HepG2 (cell line): Measurements from ENCODE around the gene SLC22A5. TPM values are rescaled to one million over a fixed set of nuclear protein-coding genes. Genes with fewer than 3 reads are reported as not detected.

ENCODE experiments used
- ATAC-seq: fragments of 200-7000 bp; cut with Tn5 transposase; 3 replicates; pipeline ENCODE4 v1.9.1; 2020; ENCODE audit warnings: mild to moderate bottlenecking, moderate library complexity
- BruUV-seq: library from RNA; stranded (reverse); fragments of 400-500 nt; replicated peaks from 2 replicates; lab custom pipeline; 2021; lab: Mats Ljungman, UMichigan
- CTCF ChIA-PET: fragments of 300-600 bp; formaldehyde crosslinking; extraction: SDS; loops from one replicate; lab custom pipeline; 2021; ENCODE audit warnings: low total read pairs, inconsistent platforms, low intra/inter-chr PET ratio; lab: Yijun Ruan, JAX
- POLR2A ChIA-PET: fragments of 350-600 bp; sonication (Branson Sonifier 250); formaldehyde crosslinking; loops from one replicate; lab custom pipeline; 2020; ENCODE audit warnings: antibody characterized with exemption, inconsistent platforms; lab: Yijun Ruan, JAX
- DNase-seq: peaks from one replicate; pipeline ENCODE4 v3.0.0-alpha.2; 2015; ENCODE audit warnings: low spot score
- FAIRE-seq: peaks from 3 replicates; lab custom pipeline; 2011; peaks lifted over from hg19 to GRCh38; lab: Jason Lieb, UNC
- H2AFZ ChIP-seq: one replicate; pipeline ENCODE4 v1.6.1; 2011; ENCODE audit warnings: low read length, inconsistent platforms
- H3K27ac ChIP-seq: fragments of 300-600 bp; 3 replicates; pipeline ENCODE4 v1.8.0; 2011; ENCODE audit warnings: mixed run types, mild to moderate bottlenecking, mixed read lengths, low read length, inconsistent platforms; ENCODE audit not compliant: insufficient read depth; ENCODE audit errors: extremely low read length
- H3K27me3 ChIP-seq, 2 experiments: fragments of 200-600 bp in 1 of 2; 2 replicates in 1 of 2; 3 replicates in 1 of 2; pipeline versions ENCODE4 v1.6.0 to v1.8.0; 2011; ENCODE audit warnings: low read length in 2 of 2, mild to moderate bottlenecking in 2 of 2, moderate library complexity in 2 of 2, inconsistent platforms in 1 of 2; ENCODE audit not compliant: insufficient read depth in 2 of 2, control insufficient read depth in 1 of 2
- H3K36me3 ChIP-seq, 2 experiments: fragments of 200-600 bp in 1 of 2; replicated peaks in 1 of 2; 2 replicates in 1 of 2; 3 replicates in 1 of 2; pipeline versions ENCODE4 v1.5.1 to v1.8.0; 2011; ENCODE audit warnings: low read length in 2 of 2, inconsistent platforms in 1 of 2; ENCODE audit not compliant: insufficient read depth in 2 of 2, control insufficient read depth in 1 of 2
- H3K4me1 ChIP-seq: 2 replicates; pipeline ENCODE4 v1.5.1; 2012; ENCODE audit warnings: low read length, inconsistent platforms; ENCODE audit not compliant: insufficient read depth
- H3K4me2 ChIP-seq: 2 replicates; pipeline ENCODE4 v1.6.0; 2011; ENCODE audit warnings: low read depth, low read length, inconsistent platforms
- H3K4me3 ChIP-seq, 3 experiments: fragments of 200-600 bp in 1 of 3; sonication (generic), shearing (Covaris generic) in 1 of 3; replicated peaks in 1 of 3; 2 replicates each; pipeline ENCODE4 v1.5.1; 2011 to 2016; ENCODE audit warnings: low read length in 3 of 3, inconsistent platforms in 2 of 3, low read depth in 2 of 3, mild to moderate bottlenecking in 2 of 3, control low read depth in 1 of 3, mixed read lengths in 1 of 3; ENCODE audit not compliant: insufficient read depth in 1 of 3
- H3K79me2 ChIP-seq: one replicate; pipeline ENCODE4 v1.6.1; 2011; ENCODE audit warnings: low read length, inconsistent platforms; ENCODE audit not compliant: insufficient read depth
- H3K9ac ChIP-seq: 2 replicates; pipeline ENCODE4 v1.6.0; 2011; ENCODE audit warnings: mild to moderate bottlenecking, low read depth, low read length, inconsistent platforms; ENCODE audit not compliant: insufficient read depth
- H3K9me3 ChIP-seq: 2 replicates; pipeline ENCODE4 v1.5.1; 2012; ENCODE audit warnings: mild to moderate bottlenecking, low read length
- H4K20me1 ChIP-seq: 2 replicates; pipeline ENCODE4 v1.6.0; 2011; ENCODE audit warnings: inconsistent platforms, mild to moderate bottlenecking, low read length, moderate library complexity; ENCODE audit not compliant: insufficient read depth
- ATF3 ChIP-seq: sonication (generic); formaldehyde crosslinking; IDR thresholded peaks from 2 replicates; pipeline ENCODE4 v1.4.0; 2020; ENCODE audit warnings: missing genetic modification reagents
- CBX1 ChIP-seq: IDR thresholded peaks from one replicate; pipeline ENCODE4 v1.6.1; 2016; ENCODE audit warnings: antibody characterized with exemption, low read depth
- CHCHD3 ChIP-seq: sonication (generic); formaldehyde crosslinking; IDR thresholded peaks from 2 replicates; pipeline ENCODE4 v1.8.0; 2022; ENCODE audit warnings: mild to moderate bottlenecking, missing genetic modification reagents, moderate library complexity
- CSRNP2 ChIP-seq: sonication (generic); formaldehyde crosslinking; conservative IDR thresholded peaks from 2 replicates; pipeline ENCODE4 v1.8.0; 2022; ENCODE audit warnings: low read depth, missing genetic modification reagents
- CTCF ChIP-seq: sonication (generic); formaldehyde crosslinking; IDR thresholded peaks from 2 replicates; pipeline ENCODE4 v1.5.0; 2020; ENCODE audit warnings: mild to moderate bottlenecking, missing genetic modification reagents, moderate library complexity
- MZF1 ChIP-seq: sonication (generic); formaldehyde crosslinking; IDR thresholded peaks from 2 replicates; pipeline ENCODE4 v1.8.1; 2023; ENCODE audit warnings: mild to moderate bottlenecking, missing genetic modification reagents, borderline replicate concordance
- PTBP1 ChIP-seq: fragments of 200-400 bp; formaldehyde crosslinking; IDR thresholded peaks from 2 replicates; pipeline ENCODE4 v1.6.1; 2018; ENCODE audit warnings: low read length, low read depth; ENCODE audit not compliant: poor library complexity, severe bottlenecking
- TARDBP ChIP-seq: sonication (generic); formaldehyde crosslinking; IDR thresholded peaks from 2 replicates; pipeline ENCODE4 v1.8.0; 2022; ENCODE audit warnings: mild to moderate bottlenecking, missing genetic modification reagents
- TBX3 ChIP-seq: fragments of 450-650 bp; IDR thresholded peaks from 2 replicates; pipeline ENCODE4 v1.6.1; 2017; ENCODE audit warnings: antibody characterized with exemption, mild to moderate bottlenecking, inconsistent platforms, borderline replicate concordance
- TGIF2 ChIP-seq: IDR thresholded peaks from 2 replicates; pipeline ENCODE4 v1.6.1; 2016; ENCODE audit warnings: control low read depth, missing compliant biosample characterization
- ZMYM2 ChIP-seq: sonication (generic); formaldehyde crosslinking; IDR thresholded peaks from 2 replicates; pipeline ENCODE4 v1.8.0; 2022; ENCODE audit warnings: mild to moderate bottlenecking, missing genetic modification reagents
- ZNF235 ChIP-seq: sonication (generic); formaldehyde crosslinking; IDR thresholded peaks from 2 replicates; pipeline ENCODE4 v1.8.1; 2023; ENCODE audit warnings: mild to moderate bottlenecking, missing genetic modification reagents, borderline replicate concordance
- ZNF652 ChIP-seq: IDR thresholded peaks from 2 replicates; pipeline ENCODE4 v1.6.1; 2016; ENCODE audit warnings: low read depth, borderline replicate concordance
- ZNF724P ChIP-seq: sonication (generic); formaldehyde crosslinking; IDR thresholded peaks from 2 replicates; pipeline ENCODE4 v1.8.0; 2022; ENCODE audit warnings: missing genetic modification reagents, borderline replicate concordance
- WGBS: methylation state at CpG from one replicate; pipeline ENCODE4 v1.1.6; 2017; ENCODE audit warnings: low lambda C conversion rate; 5-methylcytosine and 5-hydroxymethylcytosine counted together
- in situ Hi-C: cut with HindIII; loops from 2 replicates; pipeline ENCODE4 v1.10.0; 2017; ENCODE audit warnings: low pct_unique_long_range_greater_than_20kb; ENCODE audit not compliant: extremely low pct_ligation_motif_present
- intact Hi-C: fragments of 100-400 bp; cut with micrococcal nuclease; formaldehyde crosslinking; loops from one replicate; pipeline ENCODE4 v1.10.0; 2022; ENCODE audit not compliant: unreplicated experiment
- polyA plus RNA-seq, 8 experiments: library from polyadenylated mRNA; depleted of rRNA in 3 of 8; stranded (reverse) in 7 of 8; unstranded in 1 of 8; fragments of >200 nt; fragmentation: Illumina TruSeq in 4 of 8; extraction: Trizol in 4 of 8; gene quantifications; 2 replicates each; pipeline versions ENCODE4 v1.2.1 to v1.2.3, GENCODE V29; 2011 to 2016; ENCODE audit warnings: low read depth in 4 of 8, missing spikeins in 1 of 8, mixed read lengths in 1 of 8; ENCODE audit not compliant: insufficient read depth in 1 of 8
- total RNA-seq, 5 experiments: library from RNA; depleted of rRNA; stranded (reverse); fragments of >200 nt; fragmentation: Illumina TruSeq; extraction: Trizol; gene quantifications; 2 replicates each; pipeline ENCODE4 v1.2.3, GENCODE V29; 2016; ENCODE audit warnings: low read depth in 1 of 5

The SLC22A5 gene
- total and polyA plus RNA-seq, 2 of the 13 experiments (the other 11 are each of a cell fraction or from before 2014, with no cell fraction given): 7.1 to 15.1 TPM

DNA sequence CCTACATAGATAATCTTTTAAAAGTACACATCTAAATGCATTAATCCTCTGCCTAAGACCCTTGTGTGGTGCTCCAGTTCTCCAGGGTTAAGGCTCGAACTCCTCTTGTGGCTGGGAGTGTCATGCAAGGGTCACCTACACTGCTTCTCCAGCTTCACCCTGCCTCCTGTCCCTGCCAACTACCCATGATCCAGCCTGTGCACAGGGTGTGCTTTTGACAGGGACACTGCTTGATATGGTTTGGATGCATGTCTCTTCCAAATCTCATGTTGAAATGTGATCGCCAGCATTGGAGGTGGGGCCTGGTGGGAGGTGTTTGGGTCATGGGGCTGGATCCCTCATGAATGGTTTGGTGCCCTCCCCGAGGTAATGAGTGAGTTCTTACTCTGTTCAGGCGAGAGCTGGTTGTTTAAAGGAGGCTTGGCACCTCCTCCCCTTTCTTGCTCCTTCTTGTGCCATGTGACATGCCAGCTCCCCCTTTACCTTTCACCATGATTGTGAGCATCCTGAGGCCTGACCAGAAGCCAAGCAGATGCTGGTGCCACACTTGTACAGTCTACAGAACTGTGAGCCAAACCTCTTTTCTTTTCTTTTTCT is 48.5 kb downstream of the SLC22A5 start:
- no peak for ATAC-seq
- Histone ChIP-seq H4K20me1 (no peaks in the 10 kb centered on the region), H3K9ac (no peak overlapping the region), H3K27me3 (no peaks in the 10 kb centered on the region), H3K79me2 (no peaks in the 10 kb centered on the region), H3K36me3 (no peaks in the 10 kb centered on the region), H3K4me1 (peaks cover 52% of the 10 kb centered on the region), H3K9me3 (no peaks in the 10 kb centered on the region), H3K4me2 (no peak overlapping the region), H3K4me3 (no peak overlapping the region), H2AFZ (no peak overlapping the region), H3K27ac (no peak overlapping the region)
- FAIRE-seq: no peak
- DNase-seq: no peak
- TF ChIP-seq TBX3 (no peak), TARDBP (CRISPR knock-in tag) (no peak), ZNF724P (no peak), ZNF235 (CRISPR knock-in tag) (no peak), ZMYM2 (no peak), ATF3 (CRISPR knock-in tag) (no peak)
- ChIA-PET POLR2A (interaction anchor here (1.0 kb wide), 1 partner anchor 52 kb away, joined by 4 read pairs; no protein-coding TSS in a partner anchor), CTCF (no interaction called here)
- intact Hi-C loops (loop anchor here (2.0 kb wide), 2 partner anchors 51 to 73 kb away; partner anchors contain the start of gene IRF1), in situ Hi-C loops (no loop called here)
- BruUV-seq: no TSS peak
- 57% methylated on average over 3 of the region's 4 CpGs for WGBS

DNA sequence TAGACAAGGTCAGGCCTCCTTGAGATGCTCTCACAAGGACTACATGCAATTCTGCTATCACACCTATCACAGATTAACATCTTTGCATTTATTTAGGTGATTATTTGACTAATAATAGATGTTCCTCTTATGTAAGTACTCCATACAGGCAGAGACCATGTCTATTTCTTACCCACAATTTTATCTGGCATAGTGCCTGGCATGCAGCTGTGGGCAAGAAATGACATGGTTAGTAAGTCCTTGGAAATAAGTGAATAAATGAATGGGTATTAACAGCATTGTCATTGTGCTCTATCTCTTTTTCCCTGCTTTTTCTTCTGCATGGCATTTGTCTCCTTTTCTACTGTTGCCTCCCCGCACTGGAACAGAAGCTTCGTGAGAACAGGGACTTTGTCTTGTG is 49.4 kb downstream of the SLC22A5 start:
- H3K27ac ChIP-seq: no peak overlapping the region
- no TSS peak for BruUV-seq
- intact Hi-C loops (loop anchor here (1.0 to 2.0 kb wide), 3 partner anchors 50 to 82 kb away; partner anchors contain the start of gene IRF1), in situ Hi-C loops (no loop called here)
- no peaks in the 10 kb centered on the region for H4K20me1 ChIP-seq
- no peak for DNase-seq
- POLR2A ChIA-PET: interaction anchor here (1.0 kb wide), 1 partner anchor 51 kb away, joined by 4 read pairs; no protein-coding TSS in a partner anchor
- ATAC-seq: no peak
- no peaks in the 10 kb centered on the region for H3K79me2 ChIP-seq
- no peak overlapping the region for H2AFZ ChIP-seq
- no peaks in the 10 kb centered on the region for H3K9me3 ChIP-seq
- H3K27me3 ChIP-seq: no peaks in the 10 kb centered on the region
- no peak for FAIRE-seq
- no peak overlapping the region for H3K4me3 ChIP-seq
- H3K4me2 ChIP-seq: no peak overlapping the region
- CTCF ChIA-PET: interaction anchor here (0.9 to 2.7 kb wide), 4 partner anchors 32 to 82 kb away, joined by 3 to 44 read pairs (median 6); partner anchors contain the start of gene IRF1
- no peak overlapping the region for H3K9ac ChIP-seq
- H3K36me3 ChIP-seq: no peaks in the 10 kb centered on the region; a peak in 1 of 5 replicates
- WGBS: 93% methylated on average over 2 of the region's 2 CpGs
- peaks cover 52% of the 10 kb centered on the region for H3K4me1 ChIP-seq
- no peak for TF ChIP-seq CTCF (CRISPR knock-in tag)
- TF ChIP-seq ZNF652: no peak
- TF ChIP-seq CSRNP2 (CRISPR knock-in tag): no peak
- TF ChIP-seq CBX1: no peak
- no peak for TF ChIP-seq PTBP1
- TF ChIP-seq MZF1 (CRISPR knock-in tag): no peak
- no peak for TF ChIP-seq TGIF2
- TF ChIP-seq CHCHD3 (CRISPR knock-in tag): no peak
